ENCODE data around the gene KCNG3. TPM values are rescaled to one million over a fixed set of nuclear protein-coding genes. Genes with fewer than 3 reads are reported as not detected.
A peak's percentile ranks its signal among the peaks of the same experiment; 100 is the strongest.

Gene KCNG3
- total and polyA plus RNA-seq, 2 of the 13 experiments (the other 11 are each of a cell fraction or from before 2014, with no cell fraction given): 2.8 to 4.8 TPM

GRCh38 chr2:42495234-42495581, 1.4 kb upstream of the KCNG3 start (continued):
- TF ChIP-seq AFF4 (CRISPR knock-in tag; IDR thresholded peaks at IDR 0.05): 0 out of 2 replicates have a peak, but pooled peaks have one; percentile 66
- no peak for TF ChIP-seq THAP9 (CRISPR knock-in tag; IDR thresholded peaks at IDR 0.05; ENCODE audit: borderline replicate concordance)
- TF ChIP-seq SIX4 (CRISPR knock-in tag; IDR thresholded peaks at IDR 0.05): no peak
- 0 out of 2 replicates have a peak, but pooled peaks have one; percentile 11 for TF ChIP-seq KDM5A (IDR thresholded peaks at IDR 0.05; ENCODE audit: borderline replicate concordance, low read length)
- TF ChIP-seq, protein P1, sequence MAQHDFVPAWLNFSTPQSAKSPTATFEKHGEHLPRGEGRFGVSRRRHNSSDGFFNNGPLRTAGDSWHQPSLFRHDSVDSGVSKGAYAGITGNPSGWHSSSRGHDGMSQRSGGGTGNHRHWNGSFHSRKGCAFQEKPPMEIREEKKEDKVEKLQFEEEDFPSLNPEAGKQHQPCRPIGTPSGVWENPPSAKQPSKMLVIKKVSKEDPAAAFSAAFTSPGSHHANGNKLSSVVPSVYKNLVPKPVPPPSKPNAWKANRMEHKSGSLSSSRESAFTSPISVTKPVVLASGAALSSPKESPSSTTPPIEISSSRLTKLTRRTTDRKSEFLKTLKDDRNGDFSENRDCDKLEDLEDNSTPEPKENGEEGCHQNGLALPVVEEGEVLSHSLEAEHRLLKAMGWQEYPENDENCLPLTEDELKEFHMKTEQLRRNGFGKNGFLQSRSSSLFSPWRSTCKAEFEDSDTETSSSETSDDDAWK (CRISPR knock-in tag; IDR thresholded peaks at IDR 0.05): no peak
- TF ChIP-seq, protein P2, sequence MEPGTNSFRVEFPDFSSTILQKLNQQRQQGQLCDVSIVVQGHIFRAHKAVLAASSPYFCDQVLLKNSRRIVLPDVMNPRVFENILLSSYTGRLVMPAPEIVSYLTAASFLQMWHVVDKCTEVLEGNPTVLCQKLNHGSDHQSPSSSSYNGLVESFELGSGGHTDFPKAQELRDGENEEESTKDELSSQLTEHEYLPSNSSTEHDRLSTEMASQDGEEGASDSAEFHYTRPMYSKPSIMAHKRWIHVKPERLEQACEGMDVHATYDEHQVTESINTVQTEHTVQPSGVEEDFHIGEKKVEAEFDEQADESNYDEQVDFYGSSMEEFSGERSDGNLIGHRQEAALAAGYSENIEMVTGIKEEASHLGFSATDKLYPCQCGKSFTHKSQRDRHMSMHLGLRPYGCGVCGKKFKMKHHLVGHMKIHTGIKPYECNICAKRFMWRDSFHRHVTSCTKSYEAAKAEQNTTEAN (CRISPR knock-in tag; conservative IDR thresholded peaks at IDR 0.05): no peak
- 0 out of 2 replicates have a peak, but pooled peaks have one; percentile 57 for TF ChIP-seq ZNF569 (CRISPR knock-in tag; IDR thresholded peaks at IDR 0.05; ENCODE audit: borderline replicate concordance)
- TF ChIP-seq, protein P3, sequence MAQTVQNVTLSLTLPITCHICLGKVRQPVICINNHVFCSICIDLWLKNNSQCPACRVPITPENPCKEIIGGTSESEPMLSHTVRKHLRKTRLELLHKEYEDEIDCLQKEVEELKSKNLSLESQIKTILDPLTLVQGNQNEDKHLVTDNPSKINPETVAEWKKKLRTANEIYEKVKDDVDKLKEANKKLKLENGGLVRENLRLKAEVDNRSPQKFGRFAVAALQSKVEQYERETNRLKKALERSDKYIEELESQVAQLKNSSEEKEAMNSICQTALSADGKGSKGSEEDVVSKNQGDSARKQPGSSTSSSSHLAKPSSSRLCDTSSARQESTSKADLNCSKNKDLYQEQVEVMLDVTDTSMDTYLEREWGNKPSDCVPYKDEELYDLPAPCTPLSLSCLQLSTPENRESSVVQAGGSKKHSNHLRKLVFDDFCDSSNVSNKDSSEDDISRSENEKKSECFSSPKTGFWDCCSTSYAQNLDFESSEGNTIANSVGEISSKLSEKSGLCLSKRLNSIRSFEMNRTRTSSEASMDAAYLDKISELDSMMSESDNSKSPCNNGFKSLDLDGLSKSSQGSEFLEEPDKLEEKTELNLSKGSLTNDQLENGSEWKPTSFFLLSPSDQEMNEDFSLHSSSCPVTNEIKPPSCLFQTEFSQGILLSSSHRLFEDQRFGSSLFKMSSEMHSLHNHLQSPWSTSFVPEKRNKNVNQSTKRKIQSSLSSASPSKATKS (CRISPR knock-in tag; IDR thresholded peaks at IDR 0.05): no peak
- TF ChIP-seq MAFF (IDR thresholded peaks at IDR 0.05; ENCODE audit: low read depth, low read length): no peak
- no peak for TF ChIP-seq ZNF253 (CRISPR knock-in tag; IDR thresholded peaks at IDR 0.05; ENCODE audit: borderline replicate concordance)
- no peak for TF ChIP-seq ZNF451 (CRISPR knock-in tag; IDR thresholded peaks at IDR 0.05)
- 0 out of 2 replicates have a peak, but pooled peaks have one; percentile 15 for TF ChIP-seq ZNF17 (CRISPR knock-in tag; IDR thresholded peaks at IDR 0.05)
- no peak for TF ChIP-seq CEBPZ (IDR thresholded peaks at IDR 0.05; ENCODE audit: low read length)
- TF ChIP-seq ONECUT2 (CRISPR knock-in tag; IDR thresholded peaks at IDR 0.05): no peak
